ENCODE results near the gene KLHDC3. TPM values are rescaled to one million over a fixed set of nuclear protein-coding genes. Genes with fewer than 3 reads are reported as not detected.

KLHDC3 gene
- total and polyA plus RNA-seq, 2 of the 13 experiments (the other 11 are each of a cell fraction or from before 2014, with no cell fraction given): 78.3 to 91.5 TPM

- TF ChIP-seq POLR2AphosphoS5 (IDR thresholded peaks at IDR 0.05; ENCODE audit: low read depth, low read length): no peak
- no peak for TF ChIP-seq ZBTB42 (CRISPR knock-in tag; IDR thresholded peaks at IDR 0.05)
- TF ChIP-seq, protein P1, sequence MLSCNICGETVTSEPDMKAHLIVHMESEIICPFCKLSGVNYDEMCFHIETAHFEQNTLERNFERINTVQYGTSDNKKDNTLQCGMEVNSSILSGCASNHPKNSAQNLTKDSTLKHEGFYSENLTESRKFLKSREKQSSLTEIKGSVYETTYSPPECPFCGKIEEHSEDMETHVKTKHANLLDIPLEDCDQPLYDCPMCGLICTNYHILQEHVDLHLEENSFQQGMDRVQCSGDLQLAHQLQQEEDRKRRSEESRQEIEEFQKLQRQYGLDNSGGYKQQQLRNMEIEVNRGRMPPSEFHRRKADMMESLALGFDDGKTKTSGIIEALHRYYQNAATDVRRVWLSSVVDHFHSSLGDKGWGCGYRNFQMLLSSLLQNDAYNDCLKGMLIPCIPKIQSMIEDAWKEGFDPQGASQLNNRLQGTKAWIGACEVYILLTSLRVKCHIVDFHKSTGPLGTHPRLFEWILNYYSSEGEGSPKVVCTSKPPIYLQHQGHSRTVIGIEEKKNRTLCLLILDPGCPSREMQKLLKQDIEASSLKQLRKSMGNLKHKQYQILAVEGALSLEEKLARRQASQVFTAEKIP (CRISPR knock-in tag; IDR thresholded peaks at IDR 0.05; ENCODE audit: borderline replicate concordance): no peak
- TF ChIP-seq, protein P2, sequence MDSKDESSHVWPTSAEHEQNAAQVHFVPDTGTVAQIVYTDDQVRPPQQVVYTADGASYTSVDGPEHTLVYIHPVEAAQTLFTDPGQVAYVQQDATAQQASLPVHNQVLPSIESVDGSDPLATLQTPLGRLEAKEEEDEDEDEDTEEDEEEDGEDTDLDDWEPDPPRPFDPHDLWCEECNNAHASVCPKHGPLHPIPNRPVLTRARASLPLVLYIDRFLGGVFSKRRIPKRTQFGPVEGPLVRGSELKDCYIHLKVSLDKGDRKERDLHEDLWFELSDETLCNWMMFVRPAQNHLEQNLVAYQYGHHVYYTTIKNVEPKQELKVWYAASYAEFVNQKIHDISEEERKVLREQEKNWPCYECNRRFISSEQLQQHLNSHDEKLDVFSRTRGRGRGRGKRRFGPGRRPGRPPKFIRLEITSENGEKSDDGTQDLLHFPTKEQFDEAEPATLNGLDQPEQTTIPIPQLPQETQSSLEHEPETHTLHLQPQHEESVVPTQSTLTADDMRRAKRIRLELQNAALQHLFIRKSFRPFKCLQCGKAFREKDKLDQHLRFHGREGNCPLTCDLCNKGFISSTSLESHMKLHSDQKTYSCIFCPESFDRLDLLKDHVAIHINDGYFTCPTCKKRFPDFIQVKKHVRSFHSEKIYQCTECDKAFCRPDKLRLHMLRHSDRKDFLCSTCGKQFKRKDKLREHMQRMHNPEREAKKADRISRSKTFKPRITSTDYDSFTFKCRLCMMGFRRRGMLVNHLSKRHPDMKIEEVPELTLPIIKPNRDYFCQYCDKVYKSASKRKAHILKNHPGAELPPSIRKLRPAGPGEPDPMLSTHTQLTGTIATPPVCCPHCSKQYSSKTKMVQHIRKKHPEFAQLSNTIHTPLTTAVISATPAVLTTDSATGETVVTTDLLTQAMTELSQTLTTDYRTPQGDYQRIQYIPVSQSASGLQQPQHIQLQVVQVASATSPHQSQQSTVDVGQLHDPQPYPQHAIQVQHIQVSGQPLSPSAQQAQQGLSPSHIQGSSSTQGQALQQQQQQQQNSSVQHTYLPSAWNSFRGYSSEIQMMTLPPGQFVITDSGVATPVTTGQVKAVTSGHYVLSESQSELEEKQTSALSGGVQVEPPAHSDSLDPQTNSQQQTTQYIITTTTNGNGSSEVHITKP (CRISPR knock-in tag; IDR thresholded peaks at IDR 0.05; ENCODE audit: low read depth): no peak
- TF ChIP-seq GATAD2A (CRISPR knock-in tag; IDR thresholded peaks at IDR 0.05): no peak
- no peak for TF ChIP-seq MXD4 (CRISPR knock-in tag; IDR thresholded peaks at IDR 0.05)
- no peak for TF ChIP-seq PRPF4 (IDR thresholded peaks at IDR 0.05; ENCODE audit: low read depth, low read length, poor library complexity, severe bottlenecking)
- TF ChIP-seq, protein P3, sequence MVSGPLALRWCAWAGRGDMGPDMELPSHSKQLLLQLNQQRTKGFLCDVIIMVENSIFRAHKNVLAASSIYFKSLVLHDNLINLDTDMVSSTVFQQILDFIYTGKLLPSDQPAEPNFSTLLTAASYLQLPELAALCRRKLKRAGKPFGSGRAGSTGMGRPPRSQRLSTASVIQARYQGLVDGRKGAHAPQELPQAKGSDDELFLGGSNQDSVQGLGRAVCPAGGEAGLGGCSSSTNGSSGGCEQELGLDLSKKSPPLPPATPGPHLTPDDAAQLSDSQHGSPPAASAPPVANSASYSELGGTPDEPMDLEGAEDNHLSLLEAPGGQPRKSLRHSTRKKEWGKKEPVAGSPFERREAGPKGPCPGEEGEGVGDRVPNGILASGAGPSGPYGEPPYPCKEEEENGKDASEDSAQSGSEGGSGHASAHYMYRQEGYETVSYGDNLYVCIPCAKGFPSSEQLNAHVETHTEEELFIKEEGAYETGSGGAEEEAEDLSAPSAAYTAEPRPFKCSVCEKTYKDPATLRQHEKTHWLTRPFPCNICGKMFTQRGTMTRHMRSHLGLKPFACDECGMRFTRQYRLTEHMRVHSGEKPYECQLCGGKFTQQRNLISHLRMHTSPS (CRISPR knock-in tag; IDR thresholded peaks at IDR 0.05; ENCODE audit: low read depth): no peak
- no peak for TF ChIP-seq DNMT1 (CRISPR knock-in tag; IDR thresholded peaks at IDR 0.05)
- TF ChIP-seq RARG (CRISPR knock-in tag; IDR thresholded peaks at IDR 0.05; ENCODE audit: low read depth): no peak
- TF ChIP-seq ZNF34 (CRISPR knock-in tag; IDR thresholded peaks at IDR 0.05; ENCODE audit: borderline replicate concordance): no peak
- TF ChIP-seq ZNF430 (CRISPR knock-in tag; IDR thresholded peaks at IDR 0.05): no peak
- TF ChIP-seq TERF1 (CRISPR knock-in tag; IDR thresholded peaks at IDR 0.05): no peak
- no peak for TF ChIP-seq RBFOX2 (IDR thresholded peaks at IDR 0.05; ENCODE audit: low read depth, low read length)
- TF ChIP-seq ZNF788 (CRISPR knock-in tag; IDR thresholded peaks at IDR 0.05; ENCODE audit: borderline replicate concordance): no peak
- H3K27ac ChIP-seq (ENCODE audit: extremely low read length, insufficient read depth, low read length): no peak overlapping the region
Measured at GRCh38 chr6:42989923-42990322, 24.1 kb upstream of the KLHDC3 start.

More at GRCh38 chr6:42989923-42990322, 24.1 kb upstream of the KLHDC3 start:
- Histone ChIP-seq H2AFZ (ENCODE audit: low read length) (no peak overlapping the region), H3K36me3 (replicated peaks in 1 of 2; ENCODE audit: control insufficient read depth in 1 of 2, insufficient read depth in 2 of 2, low read length in 2 of 2) (peaks cover 9 to 27% of the 10 kb centered on the region in 2 experiments), H3K9me3 (ENCODE audit: low read length) (no peaks in the 10 kb centered on the region), H4K20me1 (ENCODE audit: insufficient read depth, low read length) (no peaks in the 10 kb centered on the region), H3K4me3 (replicated peaks in 1 of 3; ENCODE audit: insufficient read depth in 1 of 3, low read depth in 2 of 3, low read length in 3 of 3) (no peak overlapping the region), H3K79me2 (ENCODE audit: insufficient read depth, low read length) (peaks cover 22% of the 10 kb centered on the region), H3K27me3 (ENCODE audit: control insufficient read depth in 1 of 2, insufficient read depth in 2 of 2, low read length in 2 of 2) (no peaks in the 10 kb centered on the region), H3K9ac (ENCODE audit: insufficient read depth, low read depth, low read length) (no peak overlapping the region), H3K4me1 (ENCODE audit: insufficient read depth, low read length) (peaks cover 27% of the 10 kb centered on the region), H3K4me2 (ENCODE audit: low read depth, low read length) (no peak overlapping the region)
- intact Hi-C loops (cut with micrococcal nuclease; ENCODE audit: unreplicated experiment): no loop called here
- FAIRE-seq: no peak
- DNase-seq (ENCODE audit: low spot score): no peak
- CTCF ChIA-PET (ENCODE audit: low intra/inter-chr PET ratio, low total read pairs): no interaction called here
- 95% methylated on average over 5 of the region's 5 CpGs for WGBS (ENCODE audit: low lambda C conversion rate)
- no TSS peak for BruUV-seq (replicated peaks)
- ATAC-seq: no peak
- in situ Hi-C loops (cut with HindIII; ENCODE audit: extremely low pct_ligation_motif_present, low pct_unique_long_range_greater_than_20kb): no loop called here
- POLR2A ChIA-PET: no interaction called here
